ENCODE data around the gene ILDR2.

The ILDR2 gene

DNA sequence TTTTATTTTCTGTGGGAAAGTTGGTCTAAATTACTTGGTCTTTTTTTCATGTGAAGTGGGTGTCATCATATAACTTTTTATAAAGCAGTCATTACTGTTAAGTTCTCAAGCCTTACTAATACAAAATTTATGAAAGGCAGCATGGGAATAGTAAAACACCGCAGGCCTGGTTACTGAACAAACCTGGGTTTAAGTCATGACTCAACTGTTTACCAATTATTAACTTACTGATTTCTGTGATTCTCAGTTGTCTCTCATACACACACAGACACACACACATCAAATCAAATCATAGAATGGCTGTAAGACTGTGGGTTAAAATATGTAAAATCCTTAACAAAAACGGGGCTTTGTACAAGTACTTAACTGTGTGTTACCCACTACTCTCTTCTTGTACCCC lies 28.4 kb upstream of the ILDR2 start:
- H4K20me1 ChIP-seq (ENCODE audit: insufficient read depth, low read length, poor library complexity, severe bottlenecking): no peaks in the 10 kb centered on the region
- no peak overlapping the region for H2AFZ ChIP-seq (ENCODE audit: low read length)
- no peak for TF ChIP-seq EZH2phosphoT487 (IDR thresholded peaks at IDR 0.05; ENCODE audit: borderline replicate concordance)
- TF ChIP-seq, protein P1, sequence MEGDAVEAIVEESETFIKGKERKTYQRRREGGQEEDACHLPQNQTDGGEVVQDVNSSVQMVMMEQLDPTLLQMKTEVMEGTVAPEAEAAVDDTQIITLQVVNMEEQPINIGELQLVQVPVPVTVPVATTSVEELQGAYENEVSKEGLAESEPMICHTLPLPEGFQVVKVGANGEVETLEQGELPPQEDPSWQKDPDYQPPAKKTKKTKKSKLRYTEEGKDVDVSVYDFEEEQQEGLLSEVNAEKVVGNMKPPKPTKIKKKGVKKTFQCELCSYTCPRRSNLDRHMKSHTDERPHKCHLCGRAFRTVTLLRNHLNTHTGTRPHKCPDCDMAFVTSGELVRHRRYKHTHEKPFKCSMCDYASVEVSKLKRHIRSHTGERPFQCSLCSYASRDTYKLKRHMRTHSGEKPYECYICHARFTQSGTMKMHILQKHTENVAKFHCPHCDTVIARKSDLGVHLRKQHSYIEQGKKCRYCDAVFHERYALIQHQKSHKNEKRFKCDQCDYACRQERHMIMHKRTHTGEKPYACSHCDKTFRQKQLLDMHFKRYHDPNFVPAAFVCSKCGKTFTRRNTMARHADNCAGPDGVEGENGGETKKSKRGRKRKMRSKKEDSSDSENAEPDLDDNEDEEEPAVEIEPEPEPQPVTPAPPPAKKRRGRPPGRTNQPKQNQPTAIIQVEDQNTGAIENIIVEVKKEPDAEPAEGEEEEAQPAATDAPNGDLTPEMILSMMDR (conservative IDR thresholded peaks at IDR 0.05; ENCODE audit: low read length): no peak

DNA sequence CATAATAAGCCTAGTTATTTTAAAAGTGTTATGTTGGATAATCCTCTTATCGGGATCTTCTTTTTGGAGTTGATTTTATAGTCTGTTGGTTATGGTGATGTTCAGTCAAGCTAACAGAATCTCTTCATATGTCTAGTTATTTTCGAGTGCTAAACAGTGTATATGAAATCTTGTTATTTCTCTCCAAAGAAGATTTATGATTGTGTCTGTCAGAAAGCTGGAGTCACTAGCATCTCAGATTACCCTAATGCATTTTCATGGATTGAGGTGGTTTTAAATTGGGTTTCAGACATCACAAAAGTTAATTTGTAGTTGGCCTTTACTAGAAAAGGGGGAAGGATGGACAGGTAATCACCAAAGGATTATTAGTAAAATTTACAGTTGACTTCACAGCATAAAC lies 27.0 kb upstream of the ILDR2 start:
- H3K4me3 ChIP-seq (ENCODE audit: low read length, poor library complexity, severe bottlenecking): no peak overlapping the region
- H3K9ac ChIP-seq (ENCODE audit: low read depth, low read length, poor library complexity, severe bottlenecking): no peak overlapping the region
- H2AFZ ChIP-seq (ENCODE audit: low read length): no peak overlapping the region
- no peaks in the 10 kb centered on the region; the same call in 1 of the 2 replicates for H3K9me3 ChIP-seq (ENCODE audit: insufficient read depth, low read depth, low read length)
- no peak for TF ChIP-seq EZH2phosphoT487 (IDR thresholded peaks at IDR 0.05; ENCODE audit: borderline replicate concordance)
- TF ChIP-seq, protein P1 (conservative IDR thresholded peaks at IDR 0.05; ENCODE audit: low read length): no peak
- no peaks in the 10 kb centered on the region for H3K9me2 ChIP-seq (replicated peaks; ENCODE audit: low read depth, low read length)
- no peaks in the 10 kb centered on the region for H3K27me3 ChIP-seq (ENCODE audit: insufficient read depth, low read length, poor library complexity, severe bottlenecking)
- no peaks in the 10 kb centered on the region for H3K4me1 ChIP-seq (ENCODE audit: insufficient read depth, low read length, poor library complexity, severe bottlenecking)
- no peaks in the 10 kb centered on the region for H3K36me3 ChIP-seq (ENCODE audit: insufficient read depth, low read length)
- H3K79me2 ChIP-seq (ENCODE audit: insufficient read depth, low read length): no peaks in the 10 kb centered on the region
- H3F3A ChIP-seq (ENCODE audit: low read depth): no peaks in the 10 kb centered on the region
- no peaks in the 10 kb centered on the region for H4K20me1 ChIP-seq (ENCODE audit: insufficient read depth, low read length, poor library complexity, severe bottlenecking)
- H3K4me2 ChIP-seq (ENCODE audit: low read depth, low read length, poor library complexity, severe bottlenecking): no peak overlapping the region

More for the DNA sequence above, 28.4 kb upstream of the ILDR2 start:
- no peak overlapping the region for H3K4me3 ChIP-seq (ENCODE audit: low read length, poor library complexity, severe bottlenecking)
- H3K4me1 ChIP-seq (ENCODE audit: insufficient read depth, low read length, poor library complexity, severe bottlenecking): no peaks in the 10 kb centered on the region
- H3F3A ChIP-seq (ENCODE audit: low read depth): no peaks in the 10 kb centered on the region
- no peaks in the 10 kb centered on the region for H3K27me3 ChIP-seq (ENCODE audit: insufficient read depth, low read length, poor library complexity, severe bottlenecking)
- H3K36me3 ChIP-seq (ENCODE audit: insufficient read depth, low read length): no peaks in the 10 kb centered on the region
- no peak overlapping the region for H3K9ac ChIP-seq (ENCODE audit: low read depth, low read length, poor library complexity, severe bottlenecking)
- H3K79me2 ChIP-seq (ENCODE audit: insufficient read depth, low read length): no peaks in the 10 kb centered on the region
- no peaks in the 10 kb centered on the region; the same call in 1 of the 2 replicates for H3K9me3 ChIP-seq (ENCODE audit: insufficient read depth, low read depth, low read length)
- H3K9me2 ChIP-seq (replicated peaks; ENCODE audit: low read depth, low read length): no peaks in the 10 kb centered on the region
- no peak overlapping the region for H3K4me2 ChIP-seq (ENCODE audit: low read depth, low read length, poor library complexity, severe bottlenecking)

DNA sequence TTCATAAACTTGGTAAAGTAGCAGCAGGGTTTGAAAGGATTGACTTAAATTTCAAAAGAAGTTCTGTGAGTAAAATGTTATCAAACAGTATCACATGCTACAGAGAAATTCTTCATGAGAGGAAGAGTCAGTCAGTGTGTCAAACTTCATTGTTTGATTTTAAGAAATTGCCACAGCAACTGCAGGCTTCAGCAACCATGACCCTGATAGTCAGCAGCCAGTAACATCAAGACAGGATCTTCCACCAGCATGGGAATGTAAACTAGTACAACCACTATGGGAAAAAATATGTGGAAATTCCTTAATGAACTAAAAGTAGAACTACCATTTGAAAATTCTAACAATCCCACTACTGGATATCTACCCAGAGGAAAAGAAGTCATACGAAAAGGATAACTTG lies 25.2 kb upstream of the ILDR2 start:
- no peaks in the 10 kb centered on the region for H3K79me2 ChIP-seq (ENCODE audit: insufficient read depth, low read length)
- H3K9me3 ChIP-seq (ENCODE audit: insufficient read depth, low read depth, low read length): no peaks in the 10 kb centered on the region; the same call in 1 of the 2 replicates
- no peak overlapping the region for H3K4me2 ChIP-seq (ENCODE audit: low read depth, low read length, poor library complexity, severe bottlenecking)
- no peak overlapping the region for H2AFZ ChIP-seq (ENCODE audit: low read length)
- no peaks in the 10 kb centered on the region for H3F3A ChIP-seq (ENCODE audit: low read depth)
- TF ChIP-seq, protein P1 (conservative IDR thresholded peaks at IDR 0.05; ENCODE audit: low read length): no peak
- TF ChIP-seq EZH2phosphoT487 (IDR thresholded peaks at IDR 0.05; ENCODE audit: borderline replicate concordance): no peak
- H3K4me3 ChIP-seq (ENCODE audit: low read length, poor library complexity, severe bottlenecking): no peak overlapping the region
- H3K36me3 ChIP-seq (ENCODE audit: insufficient read depth, low read length): no peaks in the 10 kb centered on the region
- no peaks in the 10 kb centered on the region for H3K27me3 ChIP-seq (ENCODE audit: insufficient read depth, low read length, poor library complexity, severe bottlenecking)
- no peaks in the 10 kb centered on the region for H3K4me1 ChIP-seq (ENCODE audit: insufficient read depth, low read length, poor library complexity, severe bottlenecking)
- H3K9ac ChIP-seq (ENCODE audit: low read depth, low read length, poor library complexity, severe bottlenecking): no peak overlapping the region
- no peaks in the 10 kb centered on the region for H4K20me1 ChIP-seq (ENCODE audit: insufficient read depth, low read length, poor library complexity, severe bottlenecking)
- H3K9me2 ChIP-seq (replicated peaks; ENCODE audit: low read depth, low read length): no peaks in the 10 kb centered on the region
